GM12878 (cell line): Measurements from ENCODE around the gene PERM1. TPM values are rescaled to one million over a fixed set of nuclear protein-coding genes. Genes with fewer than 3 reads are reported as not detected.

Experiments used
- ATAC-seq: fragments of 200-7000 bp; cut with Tn5 transposase; 3 replicates; pipeline ENCODE4 v1.9.1; 2020; ENCODE audit warnings: mild to moderate bottlenecking, moderate library complexity
- BruUV-seq: library from RNA; stranded (reverse); fragments of 400-500 nt; replicated peaks from 2 replicates; lab custom pipeline; 2021; lab: Mats Ljungman, UMichigan
- CTCF ChIA-PET: fragments of 300-600 bp; sonication (Branson Sonifier 250); formaldehyde crosslinking; extraction: SDS; loops from one replicate; lab custom pipeline; 2021; ENCODE audit warnings: inconsistent platforms; lab: Yijun Ruan, JAX
- POLR2A ChIA-PET: fragments of 350-600 bp; formaldehyde crosslinking; extraction: SDS; loops from one replicate; lab custom pipeline; 2021; ENCODE audit warnings: inconsistent platforms; lab: Charles Lee
- RAD21 ChIA-PET: fragments of 300-600 bp; sonication (Branson Sonifier 250); formaldehyde crosslinking; loops from one replicate; lab custom pipeline; 2023; ENCODE audit warnings: antibody characterized with exemption; ENCODE audit not compliant: unreplicated experiment; lab: Charles Lee
- SMC1A ChIA-PET: fragments of 300-600 bp; sonication (Branson Sonifier 250); formaldehyde crosslinking; loops from one replicate; lab custom pipeline; 2023; ENCODE audit not compliant: unreplicated experiment, uncharacterized antibody; lab: Charles Lee
- DNase-seq: peaks from one replicate; pipeline ENCODE4 v3.0.0-alpha.2; 2011; ENCODE audit warnings: low read depth, low spot score
- FAIRE-seq: peaks from 3 replicates; lab custom pipeline; 2011; peaks lifted over from hg19 to GRCh38; lab: Jason Lieb, UNC
- H2AFZ ChIP-seq: 2 replicates; pipeline ENCODE4 v1.6.0; 2011; ENCODE audit warnings: low read depth, low read length, control low read depth; ENCODE audit not compliant: control insufficient read depth
- H3K27ac ChIP-seq: 2 replicates; pipeline ENCODE4 v1.5.1; 2011; ENCODE audit warnings: control low read depth; ENCODE audit not compliant: control insufficient read depth, insufficient read depth
- H3K27me3 ChIP-seq, 2 experiments: replicated peaks in 1 of 2; 2 replicates each; pipeline versions ENCODE4 v1.6.0 to v1.6.1; 2011; ENCODE audit warnings: low read length in 1 of 2; ENCODE audit not compliant: control insufficient read depth in 2 of 2, insufficient read depth in 2 of 2
- H3K36me3 ChIP-seq, 2 experiments: 2 replicates each; pipeline ENCODE4 v1.5.1; 2011; ENCODE audit warnings: low read length in 1 of 2; ENCODE audit not compliant: control insufficient read depth in 2 of 2, insufficient read depth in 2 of 2
- H3K4me1 ChIP-seq: 2 replicates; pipeline ENCODE4 v1.6.1; 2011; ENCODE audit warnings: mild to moderate bottlenecking, low read length, moderate library complexity, mixed read lengths; ENCODE audit not compliant: control insufficient read depth, insufficient read depth
- H3K4me2 ChIP-seq: 2 replicates; pipeline ENCODE4 v1.6.0; 2011; ENCODE audit warnings: control low read depth; ENCODE audit not compliant: control insufficient read depth, insufficient read depth
- H3K4me3 ChIP-seq: fragments of 200-600 bp; sonication (generic); 2 replicates; pipeline ENCODE4 v1.5.1; 2016
- H3K79me2 ChIP-seq: 2 replicates; pipeline ENCODE4 v1.6.0; 2011; ENCODE audit warnings: low read length; ENCODE audit not compliant: control insufficient read depth, insufficient read depth
- H3K9ac ChIP-seq: 2 replicates; pipeline ENCODE4 v1.8.0; 2011; ENCODE audit warnings: low read length, control low read depth, mixed read lengths; ENCODE audit not compliant: control insufficient read depth, insufficient read depth
- H3K9me3 ChIP-seq: replicated peaks from 3 replicates; pipeline ENCODE4 v1.5.1; 2011; ENCODE audit warnings: mild to moderate bottlenecking, low read length; ENCODE audit not compliant: control insufficient read depth, insufficient read depth
- H4K20me1 ChIP-seq: 2 replicates; pipeline ENCODE4 v1.6.0; 2011; ENCODE audit not compliant: control insufficient read depth, insufficient read depth
- FOXM1 ChIP-seq: IDR thresholded peaks from 2 replicates; pipeline ENCODE4 v1.6.1; 2012; ENCODE audit warnings: low read depth, mild to moderate bottlenecking, inconsistent platforms, low read length, moderate library complexity
- WGBS: methylation state at CpG from one replicate; pipeline ENCODE4 v1.1.6; 2016; ENCODE audit warnings: low lambda C conversion rate; ENCODE audit not compliant: insufficient replicate concordance, insufficient coverage; ENCODE audit errors: missing lambda C conversion rate; 5-methylcytosine and 5-hydroxymethylcytosine counted together
- in situ Hi-C: fragments of 300-500 bp; cut with MboI; formaldehyde crosslinking; loops from 9 replicates; pipeline ENCODE4 v1.14.3; 2018; ENCODE audit warnings: mixed read lengths
- intact Hi-C: fragments of 100-400 bp; cut with micrococcal nuclease; formaldehyde crosslinking; loops from one replicate; pipeline ENCODE4 v1.14.2; 2022; ENCODE audit not compliant: unreplicated experiment
- polyA plus RNA-seq, 11 experiments: library from polyadenylated mRNA; depleted of rRNA in 4 of 11; unstranded in 6 of 11; stranded (reverse) in 5 of 11; fragments of >200 nt; fragmentation: Nextera tagmentation in 4 of 11; fragmentation: Illumina TruSeq in 1 of 11; extraction: Ambion mirVana in 4 of 11; extraction: Trizol in 1 of 11; gene quantifications; 1 replicate in 1 of 11; 2 replicates in 10 of 11; pipeline versions ENCODE4 v1.2.1 to v1.2.3, GENCODE V29; 2011 to 2016; ENCODE audit warnings: inconsistent platforms in 2 of 11, missing spikeins in 2 of 11, low read depth in 1 of 11
- total RNA-seq, 4 experiments: library from RNA; depleted of rRNA in 3 of 4; stranded (reverse); fragments of >200 nt in 3 of 4; fragmentation: Illumina TruSeq in 1 of 4; extraction: Trizol in 1 of 4; gene quantifications; 2 replicates each; pipeline versions ENCODE4 v1.2.1 to v1.2.3, GENCODE V29; 2013 to 2021
- TF ChIP-seq, protein P1 (sequence below): fragments of 450-650 bp; IDR thresholded peaks from 2 replicates; pipeline ENCODE4 v1.6.1; 2016; ENCODE audit warnings: mild to moderate bottlenecking
- TF ChIP-seq, protein P2 (sequence below): IDR thresholded peaks from 2 replicates; pipeline ENCODE4 v1.6.1; 2011; ENCODE audit warnings: borderline replicate concordance, low read depth, mild to moderate bottlenecking, moderate library complexity, mixed read lengths, low read length; ENCODE audit not compliant: insufficient read depth; ENCODE audit errors: extremely low read length

Gene PERM1
- total and polyA plus RNA-seq, 10 of the 15 experiments (the other 5 are each of a cell fraction or from before 2014, with no cell fraction given) = not detected

DNA sequence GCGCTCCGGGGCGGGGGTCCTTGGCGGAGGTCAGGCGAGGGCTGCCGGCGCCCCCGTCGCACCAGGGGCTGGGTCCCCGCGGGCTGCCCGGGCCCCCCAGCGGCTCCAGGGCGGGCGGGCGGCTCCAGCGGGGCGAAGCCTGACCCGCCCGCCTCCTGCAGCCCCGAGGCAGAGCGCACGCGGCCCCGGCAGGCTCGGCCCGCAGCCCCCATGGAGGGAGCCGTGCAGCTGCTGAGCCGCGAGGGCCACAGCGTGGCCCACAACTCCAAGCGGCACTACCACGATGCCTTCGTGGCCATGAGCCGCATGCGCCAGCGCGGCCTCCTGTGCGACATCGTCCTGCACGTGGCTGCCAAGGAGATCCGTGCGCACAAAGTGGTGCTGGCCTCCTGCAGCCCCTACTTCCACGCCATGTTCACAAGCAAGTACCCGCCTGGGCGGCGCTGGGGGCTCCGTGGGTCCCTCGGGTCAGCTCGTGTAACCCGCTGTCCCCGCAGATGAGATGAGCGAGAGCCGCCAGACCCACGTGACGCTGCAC lies 20.7 kb downstream of the PERM1 start:
- Histone ChIP-seq H3K4me3 (peak overlapping the region; percentile 68), H3K9ac (peak overlapping the region; percentile 51; the same call in 1 of the 2 replicates), H3K9me3 (no peaks in the 10 kb centered on the region), H3K27ac (no peak overlapping the region), H3K27me3 (no peaks in the 10 kb centered on the region), H2AFZ (0 out of 2 replicates have a peak overlapping the region, but pooled peaks have one; percentile 12), H3K79me2 (peaks cover 20% of the 10 kb centered on the region), H3K4me2 (peak overlapping the region; percentile 77), H3K36me3 (peaks cover 0 to 3% of the 10 kb centered on the region in 2 experiments; a peak in 3 of 4 replicates), H4K20me1 (no peaks in the 10 kb centered on the region), H3K4me1 (peaks cover 21% of the 10 kb centered on the region)
- intact Hi-C loops = no loop called here
- POLR2A ChIA-PET = interaction anchor here (0.7 kb wide), 1 partner anchor 57 kb away, joined by 6 read pairs; no protein-coding TSS in a partner anchor
- 44% methylated on average over 54 of the region's 56 CpGs for WGBS
- FAIRE-seq (no peak), ATAC-seq (no peak), DNase-seq (no peak)
- BruUV-seq = no TSS peak
- TF ChIP-seq, protein P1, sequence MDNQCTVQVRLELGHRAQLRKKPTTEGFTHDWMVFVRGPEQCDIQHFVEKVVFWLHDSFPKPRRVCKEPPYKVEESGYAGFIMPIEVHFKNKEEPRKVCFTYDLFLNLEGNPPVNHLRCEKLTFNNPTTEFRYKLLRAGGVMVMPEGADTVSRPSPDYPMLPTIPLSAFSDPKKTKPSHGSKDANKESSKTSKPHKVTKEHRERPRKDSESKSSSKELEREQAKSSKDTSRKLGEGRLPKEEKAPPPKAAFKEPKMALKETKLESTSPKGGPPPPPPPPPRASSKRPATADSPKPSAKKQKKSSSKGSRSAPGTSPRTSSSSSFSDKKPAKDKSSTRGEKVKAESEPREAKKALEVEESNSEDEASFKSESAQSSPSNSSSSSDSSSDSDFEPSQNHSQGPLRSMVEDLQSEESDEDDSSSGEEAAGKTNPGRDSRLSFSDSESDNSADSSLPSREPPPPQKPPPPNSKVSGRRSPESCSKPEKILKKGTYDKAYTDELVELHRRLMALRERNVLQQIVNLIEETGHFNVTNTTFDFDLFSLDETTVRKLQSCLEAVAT = peak; percentile 62; the same call in 1 of the 2 replicates
- TF ChIP-seq, protein P2, sequence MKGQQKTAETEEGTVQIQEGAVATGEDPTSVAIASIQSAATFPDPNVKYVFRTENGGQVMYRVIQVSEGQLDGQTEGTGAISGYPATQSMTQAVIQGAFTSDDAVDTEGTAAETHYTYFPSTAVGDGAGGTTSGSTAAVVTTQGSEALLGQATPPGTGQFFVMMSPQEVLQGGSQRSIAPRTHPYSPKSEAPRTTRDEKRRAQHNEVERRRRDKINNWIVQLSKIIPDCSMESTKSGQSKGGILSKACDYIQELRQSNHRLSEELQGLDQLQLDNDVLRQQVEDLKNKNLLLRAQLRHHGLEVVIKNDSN = peak; percentile 36
- no peak for TF ChIP-seq FOXM1
- in situ Hi-C loops = no loop called here
- RAD21 ChIA-PET = no interaction called here
- CTCF ChIA-PET = no interaction called here
- SMC1A ChIA-PET = no interaction called here
